HUES6 (cell line): ENCODE data around the gene TNFRSF25.

Experiments used
- H3K27ac ChIP-seq: 2 replicates; pipeline ENCODE4 v1.7.0; 2013; ENCODE audit warnings: low read depth, mild to moderate bottlenecking, low read length, inconsistent platforms
- H3K27me3 ChIP-seq: 2 replicates; pipeline ENCODE4 v1.6.1; 2013; ENCODE audit warnings: low read length; ENCODE audit not compliant: control insufficient read depth, insufficient read depth
- H3K36me3 ChIP-seq: 2 replicates; pipeline ENCODE4 v1.6.1; 2013; ENCODE audit warnings: low read length; ENCODE audit not compliant: control insufficient read depth, insufficient read depth
- H3K4me1 ChIP-seq: 2 replicates; pipeline ENCODE4 v1.6.1; 2013; ENCODE audit warnings: low read length; ENCODE audit not compliant: control insufficient read depth, insufficient read depth
- H3K4me3 ChIP-seq: 2 replicates; pipeline ENCODE4 v1.5.1; 2013; ENCODE audit warnings: low read depth, low read length
- H3K9ac ChIP-seq: one replicate; pipeline ENCODE4 v1.6.1; 2013; ENCODE audit warnings: mild to moderate bottlenecking, low read length
- H3K9me3 ChIP-seq: 2 replicates; pipeline ENCODE4 v1.6.1; 2013; ENCODE audit warnings: low read depth, low read length; ENCODE audit not compliant: control insufficient read depth, insufficient read depth

Gene TNFRSF25

DNA sequence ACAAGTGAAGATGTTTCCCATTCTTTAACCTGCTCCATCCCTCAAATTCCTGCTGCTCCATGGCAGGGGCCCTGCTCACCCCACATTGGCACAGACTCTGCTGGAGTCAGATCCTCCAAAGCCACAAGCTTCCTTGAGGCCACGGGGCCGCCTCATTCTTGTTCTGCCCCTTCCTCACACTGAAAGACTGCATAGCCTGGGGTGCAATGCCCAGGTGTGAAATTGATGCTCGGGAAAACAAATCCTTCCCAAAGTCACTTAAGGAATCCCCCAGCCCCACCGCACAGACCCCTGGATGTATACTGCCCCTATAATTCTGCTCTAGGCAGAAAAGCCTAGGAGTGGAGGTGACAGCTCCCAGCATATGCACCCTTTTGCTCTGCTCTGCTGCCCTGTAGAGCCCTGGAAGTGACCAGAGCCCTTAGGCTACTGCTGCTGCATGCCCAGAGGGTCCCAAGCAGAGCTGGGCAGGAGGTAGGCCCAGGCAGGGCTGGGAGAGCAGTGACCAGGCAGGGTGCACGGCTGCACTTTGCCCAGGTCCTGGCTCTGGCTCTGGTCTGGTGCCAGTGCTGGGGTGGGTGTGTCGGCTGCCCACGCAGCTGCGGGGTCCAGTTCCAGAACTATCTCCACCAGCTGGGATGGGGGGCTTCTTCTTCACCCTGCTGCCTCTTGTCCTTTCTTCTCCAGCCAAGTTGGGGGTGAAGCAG lies 47.9 kb downstream of the TNFRSF25 start:
- H3K27ac ChIP-seq: no peak overlapping the region
- H3K36me3 ChIP-seq: no peaks in the 10 kb centered on the region
- H3K4me1 ChIP-seq: peaks cover 30% of the 10 kb centered on the region
- no peak overlapping the region for H3K9ac ChIP-seq
- no peak overlapping the region for H3K4me3 ChIP-seq
- H3K27me3 ChIP-seq: peaks cover 98% of the 10 kb centered on the region
- no peaks in the 10 kb centered on the region for H3K9me3 ChIP-seq

DNA sequence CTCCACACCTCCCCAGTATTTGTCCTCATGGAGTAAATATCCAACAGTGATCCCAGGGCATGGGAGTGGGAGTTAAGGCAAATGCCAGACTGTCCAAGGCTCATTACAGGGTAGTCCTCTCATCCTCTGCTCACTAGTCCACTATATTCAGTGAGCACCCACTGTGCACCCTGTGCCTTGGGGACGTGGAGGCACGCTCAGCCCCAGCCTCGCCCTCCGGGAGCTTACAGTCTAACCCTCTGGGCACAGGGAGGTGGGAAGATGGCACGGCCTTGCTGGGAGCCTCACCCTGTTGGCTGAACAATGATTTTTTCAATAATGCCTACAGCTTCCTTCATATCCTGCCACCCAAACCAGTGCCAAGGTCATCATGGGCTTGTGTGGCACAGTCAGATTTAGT lies 49.1 kb downstream of the TNFRSF25 start:
- H3K36me3 ChIP-seq: no peaks in the 10 kb centered on the region
- H3K27ac ChIP-seq: no peak overlapping the region
- peaks cover 30% of the 10 kb centered on the region for H3K4me1 ChIP-seq
- peaks cover 91% of the 10 kb centered on the region for H3K27me3 ChIP-seq
- no peak overlapping the region for H3K9ac ChIP-seq
- H3K4me3 ChIP-seq: no peak overlapping the region
- H3K9me3 ChIP-seq: no peaks in the 10 kb centered on the region

DNA sequence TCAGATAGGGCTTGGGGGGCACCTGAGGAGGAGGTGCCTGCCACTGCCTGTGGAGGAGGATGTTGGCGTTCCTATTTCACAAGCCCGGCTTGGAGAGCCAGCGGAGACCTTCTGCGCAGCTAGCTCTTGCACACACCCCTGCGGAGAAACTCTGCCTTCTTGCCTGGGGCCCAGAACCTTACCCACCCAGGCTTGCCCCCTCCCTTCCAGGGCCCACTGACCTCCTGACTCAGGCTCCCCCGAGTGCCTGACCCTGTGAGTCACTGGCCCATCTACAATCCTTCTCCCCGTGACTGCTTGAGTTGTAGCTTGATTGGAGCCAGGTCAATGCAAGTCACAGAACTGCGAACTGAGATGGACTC lies 49.7 kb downstream of the TNFRSF25 start:
- Histone ChIP-seq H3K27ac (no peak overlapping the region), H3K4me3 (no peak overlapping the region), H3K36me3 (no peaks in the 10 kb centered on the region), H3K4me1 (peaks cover 30% of the 10 kb centered on the region), H3K27me3 (peaks cover 88% of the 10 kb centered on the region), H3K9ac (no peak overlapping the region), H3K9me3 (no peaks in the 10 kb centered on the region)

DNA sequence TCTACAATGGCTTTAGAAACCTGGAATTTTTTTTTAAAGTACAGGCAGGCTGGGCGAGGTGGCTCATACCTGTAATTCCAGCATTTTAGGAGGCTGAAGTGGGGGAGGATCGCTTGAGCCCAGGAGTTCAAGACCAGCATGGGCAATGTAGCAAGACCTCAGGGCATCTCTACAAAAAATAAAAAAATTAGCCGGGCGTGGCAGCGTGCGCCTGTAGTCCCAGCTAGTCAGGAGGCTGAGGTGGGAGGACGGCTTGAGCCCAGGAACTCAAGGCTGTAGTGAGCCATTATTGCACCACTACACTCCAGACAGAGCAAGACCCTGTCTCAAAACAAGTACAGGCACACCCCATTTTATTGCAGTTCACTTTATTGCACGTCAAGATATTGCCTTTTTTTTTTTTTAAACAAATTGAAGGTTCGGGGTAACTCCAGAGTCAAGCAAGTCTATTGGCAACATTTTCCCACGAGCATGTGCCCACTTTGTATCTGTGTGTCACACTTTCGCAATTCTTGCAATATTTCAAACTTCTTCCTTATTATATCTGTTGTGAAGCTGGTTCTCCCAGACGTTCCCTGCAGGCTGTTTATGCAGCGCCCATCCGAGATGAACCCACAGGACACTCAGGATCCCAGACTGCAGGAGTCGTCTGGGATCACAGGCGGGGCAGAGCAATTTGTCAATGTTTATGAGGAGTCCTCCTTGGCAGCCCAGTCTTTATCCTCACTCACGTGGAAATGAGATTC lies 50.9 kb downstream of the TNFRSF25 start:
- Histone ChIP-seq H3K27me3 (peaks cover 77% of the 10 kb centered on the region), H3K36me3 (no peaks in the 10 kb centered on the region), H3K9ac (peak overlapping the region; percentile 63), H3K4me3 (peak overlapping the region; percentile 20; the same call in 1 of the 2 replicates), H3K27ac (no peak overlapping the region), H3K9me3 (no peaks in the 10 kb centered on the region), H3K4me1 (peaks cover 24% of the 10 kb centered on the region)

DNA sequence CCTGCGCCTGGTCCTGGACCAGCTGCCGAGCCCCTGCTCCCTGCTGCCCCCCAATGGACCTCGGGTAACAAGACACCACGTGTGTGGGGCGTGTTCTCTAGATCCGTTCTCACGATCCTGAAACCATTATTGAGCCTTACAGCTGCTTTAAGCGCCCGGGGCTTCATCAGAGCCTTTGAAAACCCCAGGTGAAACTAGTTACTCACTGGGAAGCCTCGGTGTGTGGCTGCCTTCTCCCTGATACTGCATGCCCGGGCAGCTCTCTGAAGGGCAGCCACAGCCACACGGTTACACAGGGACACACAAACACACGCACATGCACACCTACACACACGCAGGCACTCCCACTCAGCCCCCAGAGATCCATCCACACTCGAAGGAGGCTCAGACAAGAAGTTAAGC lies 51.5 kb downstream of the TNFRSF25 start:
- no peaks in the 10 kb centered on the region for H3K36me3 ChIP-seq
- H3K4me3 ChIP-seq: peak overlapping the region; percentile 20; the same call in 1 of the 2 replicates
- H3K27me3 ChIP-seq: peaks cover 71% of the 10 kb centered on the region
- no peak overlapping the region for H3K27ac ChIP-seq
- H3K9me3 ChIP-seq: no peaks in the 10 kb centered on the region
- H3K9ac ChIP-seq: peak overlapping the region; percentile 63
- H3K4me1 ChIP-seq: peaks cover 22% of the 10 kb centered on the region

DNA sequence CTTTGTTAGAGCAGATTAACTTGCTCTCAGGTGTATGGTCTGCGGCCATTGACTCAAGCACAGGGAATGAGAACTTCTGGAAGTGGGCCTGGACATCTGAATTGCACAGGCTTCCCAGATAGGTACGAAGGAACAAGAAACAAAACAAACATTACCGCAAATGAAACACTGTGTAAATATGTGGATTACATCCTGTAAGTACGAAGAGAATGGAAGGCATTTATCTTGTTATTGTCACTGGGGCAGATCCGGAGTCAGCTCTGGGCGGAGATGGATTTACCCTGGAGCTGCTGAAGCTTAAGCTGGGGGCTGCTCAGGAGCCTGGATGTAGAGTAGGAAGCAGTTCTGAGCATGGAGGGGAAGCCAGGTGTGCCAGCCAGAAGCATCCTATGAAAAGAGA lies 53.1 kb downstream of the TNFRSF25 start:
- Histone ChIP-seq H3K27ac (no peak overlapping the region), H3K4me3 (no peak overlapping the region), H3K9ac (no peak overlapping the region), H3K27me3 (peaks cover 56% of the 10 kb centered on the region), H3K9me3 (no peaks in the 10 kb centered on the region), H3K36me3 (no peaks in the 10 kb centered on the region), H3K4me1 (peaks cover 22% of the 10 kb centered on the region)
